GM12865 (cell line): ENCODE results near the gene CA10.

Experiments used
- DNase-seq: peaks from one replicate; pipeline ENCODE4 v3.0.0; 2010; ENCODE audit warnings: low read depth
- H3K4me3 ChIP-seq: 2 replicates; pipeline ENCODE4 v1.5.1; 2011; ENCODE audit warnings: mild to moderate bottlenecking, low read depth, low read length, control low read depth
- CTCF ChIP-seq: IDR thresholded peaks from 2 replicates; pipeline ENCODE4 v1.5.1; 2011; ENCODE audit warnings: low read length, control low read depth, low read depth, inconsistent platforms; ENCODE audit not compliant: insufficient read depth; ENCODE audit errors: missing control alignments

CA10 gene

DNA sequence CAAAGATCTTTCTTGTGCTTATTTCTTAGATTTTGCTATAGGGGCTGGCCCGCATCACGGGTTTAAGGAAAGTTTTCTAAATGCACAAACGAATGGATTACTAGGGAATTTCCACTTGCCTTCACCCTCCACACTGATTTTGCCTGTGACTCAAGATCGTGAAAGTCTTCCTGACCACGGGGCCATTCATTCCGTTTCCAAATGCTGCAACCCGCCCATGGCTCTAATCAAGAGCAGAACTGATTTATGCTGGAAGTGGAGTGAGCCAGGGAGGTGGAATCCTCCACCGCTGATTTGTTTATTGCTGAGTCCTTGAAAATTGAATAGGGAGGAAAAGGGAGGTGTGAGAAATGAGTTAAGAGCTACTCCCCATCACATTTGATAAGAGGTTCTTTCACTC is 52.4 kb downstream of the CA10 start:
- DNase-seq = no peak
- TF ChIP-seq CTCF = no peak
- H3K4me3 ChIP-seq = no peak overlapping the region

DNA sequence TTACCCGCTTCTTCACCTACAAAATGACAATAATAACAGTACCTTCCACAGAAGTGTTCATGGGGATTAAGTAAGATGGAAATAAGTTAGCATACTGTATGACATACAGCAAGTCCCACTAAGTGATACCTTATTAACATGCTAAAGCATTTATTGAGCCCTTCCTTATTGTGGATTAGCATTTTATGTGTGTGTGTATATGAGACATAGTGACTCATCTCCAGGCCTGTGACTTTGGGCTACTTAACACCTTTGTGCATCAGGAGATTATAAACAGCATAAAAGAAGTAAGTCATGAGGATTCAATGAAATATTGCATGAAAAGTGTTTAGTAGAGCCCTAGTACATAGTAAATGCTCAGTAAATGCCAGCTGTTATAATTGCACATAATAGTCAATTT is 52.9 kb downstream of the CA10 start:
- TF ChIP-seq CTCF = no peak
- DNase-seq = no peak
- H3K4me3 ChIP-seq = no peak overlapping the region

- H3K4me3 ChIP-seq = no peak overlapping the region
- no peak for TF ChIP-seq CTCF
- DNase-seq = no peak
These were observed 62.5 kb downstream of the CA10 start for GRCh38 chr17:52096056-52096455.

- TF ChIP-seq CTCF = no peak
- no peak for DNase-seq
These were observed 74.3 kb downstream of the CA10 start for GRCh38 chr17:52084176-52084575.

DNA sequence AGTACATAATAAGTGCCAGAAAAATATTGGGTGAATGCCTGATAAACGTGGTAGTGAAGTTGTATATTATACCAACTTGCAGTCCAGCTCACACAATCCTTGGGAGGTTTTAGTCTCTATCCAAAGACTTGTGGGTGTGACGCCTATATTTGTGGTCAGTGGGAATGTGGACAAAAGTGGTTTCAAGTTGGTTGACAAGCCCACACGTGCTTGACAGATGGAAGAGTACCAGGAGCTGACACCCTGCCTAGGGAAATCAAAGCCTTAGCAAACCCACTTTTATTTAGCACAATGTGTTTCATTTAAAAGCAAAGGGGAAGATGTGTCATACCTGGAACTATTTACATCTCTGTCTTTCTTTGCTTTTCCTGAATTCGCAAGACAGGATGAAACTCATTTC is 79.0 kb downstream of the CA10 start:
- DNase-seq = no peak
- no peak for TF ChIP-seq CTCF
- H3K4me3 ChIP-seq = no peak overlapping the region

More at GRCh38 chr17:52084176-52084575, 74.3 kb downstream of the CA10 start:
- no peak overlapping the region for H3K4me3 ChIP-seq

DNA sequence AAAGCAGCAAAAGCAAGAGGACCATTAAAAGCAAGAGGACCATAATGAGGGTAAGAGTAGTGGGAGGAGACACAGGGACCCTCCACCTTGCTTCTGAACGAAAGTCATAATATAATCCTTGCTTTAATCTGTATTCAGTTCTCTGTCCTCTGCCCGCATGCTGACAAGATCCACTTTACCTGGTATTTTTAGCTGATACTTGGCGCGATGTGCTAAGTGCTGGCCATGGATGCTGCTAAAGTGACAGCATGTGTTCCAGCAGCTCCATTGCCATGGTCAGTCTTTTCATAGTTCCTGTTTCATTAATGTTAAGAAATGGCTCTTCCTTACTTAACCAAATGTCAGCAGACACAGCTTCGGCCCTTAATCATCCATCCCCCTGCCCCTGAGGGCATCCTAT is 86.8 kb downstream of the CA10 start:
- H3K4me3 ChIP-seq = no peak overlapping the region
- no peak for DNase-seq
- TF ChIP-seq CTCF = no peak

- no peak for TF ChIP-seq CTCF
- H3K4me3 ChIP-seq = no peak overlapping the region
- DNase-seq = no peak
These were observed 93.7 kb downstream of the CA10 start for GRCh38 chr17:52064791-52065211.
